ENCODE results near the gene ANO2.
"Not testable (repeated sequence)": the region's sequence is repeated elsewhere in the genome, so short reads cannot be mapped to it uniquely, and the experiment has no call there.

Gene ANO2

DNA sequence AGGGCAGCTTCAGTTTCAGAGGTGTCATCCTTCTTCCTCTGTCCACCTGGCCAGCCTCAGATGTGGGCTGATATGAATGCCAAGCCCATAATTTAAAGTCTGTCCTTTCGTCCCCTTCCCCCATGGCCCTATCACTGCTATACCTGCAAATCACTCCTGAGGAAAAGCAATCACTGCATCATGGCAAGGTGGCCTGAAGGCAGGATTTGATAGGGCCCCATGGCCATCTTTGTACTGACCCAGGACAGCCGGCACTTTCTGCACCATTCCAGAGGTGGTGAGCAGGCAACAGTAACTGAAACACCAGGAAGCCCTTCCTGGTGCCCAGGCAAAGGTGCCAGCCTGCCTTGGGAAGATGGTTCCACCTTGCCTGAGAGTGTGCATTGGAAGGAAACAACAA, 60.8 kb downstream of the ANO2 start:
- DNase-seq: no peak

DNA sequence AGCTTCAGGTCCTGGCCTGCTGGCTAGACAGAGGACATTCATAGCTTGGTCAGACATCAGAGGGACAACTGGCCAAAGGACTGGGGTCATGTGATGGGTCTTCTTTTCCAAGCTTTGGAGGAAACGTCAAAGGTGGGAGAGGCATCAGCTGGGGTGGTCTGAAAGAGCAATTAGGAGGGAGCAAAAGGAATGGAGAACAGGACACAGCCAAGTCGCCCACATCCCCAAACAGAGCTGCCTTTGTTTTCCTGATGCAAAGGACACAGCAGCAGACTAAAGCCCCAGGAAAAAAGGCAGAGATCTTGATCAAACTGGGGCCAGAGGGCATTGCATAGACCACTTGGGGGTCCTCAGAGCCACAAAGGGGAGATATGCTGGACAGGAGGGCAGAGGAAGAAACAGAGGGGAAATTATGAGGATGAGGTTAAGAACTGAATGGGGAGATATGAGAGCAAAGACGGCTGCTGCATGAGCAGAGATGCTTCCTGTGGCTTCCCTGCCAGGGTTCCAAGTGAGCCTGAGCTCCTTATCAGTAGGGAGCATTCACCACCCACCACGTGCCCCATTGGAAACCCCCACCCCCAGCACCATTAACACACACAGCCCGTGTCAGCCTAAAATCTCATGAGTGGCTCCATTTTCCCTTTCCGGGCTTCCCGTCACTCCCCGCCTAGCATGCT, 62.4 kb downstream of the ANO2 start:
- DNase-seq: no peak

DNA sequence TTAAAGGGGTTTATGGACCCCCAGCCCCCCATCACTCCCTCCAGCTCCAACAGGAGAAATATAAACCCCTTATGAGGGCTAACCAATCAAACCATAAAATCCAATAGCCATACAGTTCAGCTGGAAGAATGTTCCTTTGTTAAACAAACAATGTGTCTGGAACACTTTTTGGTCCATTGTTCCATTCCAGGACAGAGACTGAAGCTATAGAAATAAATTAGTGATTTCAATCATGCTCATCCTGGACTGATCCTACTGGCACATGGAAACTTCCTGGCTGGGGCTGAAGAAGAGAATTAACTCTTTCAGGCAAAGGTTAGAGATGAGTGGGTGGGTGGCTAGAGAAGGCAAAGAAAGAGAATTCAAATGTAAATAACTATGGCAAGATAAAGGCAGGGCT, 63.4 kb downstream of the ANO2 start:
- DNase-seq: no peak

DNA sequence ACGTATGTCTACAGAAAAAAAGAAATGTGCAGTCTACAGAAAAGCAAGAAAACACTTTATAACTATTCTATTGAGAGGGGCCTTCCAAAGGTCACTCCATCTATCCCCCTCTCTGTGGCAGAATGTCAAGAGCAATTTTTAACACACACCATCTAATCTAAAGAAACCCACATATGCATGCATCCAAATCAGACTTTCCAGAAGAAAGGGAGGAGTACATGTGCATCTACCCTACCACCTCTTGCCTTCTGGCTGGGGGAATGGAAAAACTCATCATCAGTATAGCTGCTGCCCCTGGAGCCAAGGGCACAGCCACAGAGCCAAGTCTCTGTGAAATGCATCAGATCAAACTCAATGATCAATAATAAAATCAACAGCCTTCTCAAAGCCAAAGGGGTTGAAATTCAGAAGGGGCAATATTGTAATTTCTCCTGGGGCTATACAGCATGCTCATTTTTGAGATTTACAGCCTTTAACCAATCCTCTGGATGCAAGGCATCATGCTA, 63.9 kb downstream of the ANO2 start:
- DNase-seq: no peak

- DNase-seq: no peak
These were observed 69.2 kb downstream of the ANO2 start for GRCh38 chr12:5875851-5876250.

GRCh38 chr12:5874514-5874913, 70.5 kb downstream of the ANO2 start:
- DNase-seq: no peak

DNA sequence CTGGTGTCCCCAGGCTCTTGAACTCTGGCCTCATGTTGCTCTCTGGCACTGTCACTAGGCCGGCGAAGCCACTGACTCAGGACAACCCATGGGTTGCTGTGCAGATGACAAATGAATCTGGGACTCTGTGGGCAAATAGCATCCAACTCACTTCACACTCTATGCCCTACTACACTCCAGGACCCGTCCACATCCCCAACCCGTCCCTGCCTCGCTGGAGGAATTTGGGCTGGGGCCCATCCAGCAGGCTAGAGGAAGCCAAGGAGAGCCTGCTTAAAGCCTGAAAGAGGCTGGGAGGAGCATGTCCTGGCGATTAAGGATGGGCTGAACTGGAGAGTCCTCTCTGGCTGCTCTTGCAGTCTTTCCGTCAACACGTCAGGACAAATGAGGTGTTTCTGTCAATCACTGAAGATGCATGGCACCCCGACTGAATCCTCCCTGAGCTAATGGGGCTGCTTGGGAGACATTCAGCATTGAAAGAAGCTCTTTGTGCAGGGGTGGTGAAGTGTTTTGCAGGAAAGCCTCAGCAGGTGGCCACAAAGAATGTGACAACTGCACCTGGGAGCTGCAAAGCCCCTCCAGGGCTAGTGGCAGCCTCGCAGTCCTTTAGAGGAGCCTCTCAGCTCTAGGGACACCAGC, 71.7 kb downstream of the ANO2 start:
- no peak for DNase-seq

DNA sequence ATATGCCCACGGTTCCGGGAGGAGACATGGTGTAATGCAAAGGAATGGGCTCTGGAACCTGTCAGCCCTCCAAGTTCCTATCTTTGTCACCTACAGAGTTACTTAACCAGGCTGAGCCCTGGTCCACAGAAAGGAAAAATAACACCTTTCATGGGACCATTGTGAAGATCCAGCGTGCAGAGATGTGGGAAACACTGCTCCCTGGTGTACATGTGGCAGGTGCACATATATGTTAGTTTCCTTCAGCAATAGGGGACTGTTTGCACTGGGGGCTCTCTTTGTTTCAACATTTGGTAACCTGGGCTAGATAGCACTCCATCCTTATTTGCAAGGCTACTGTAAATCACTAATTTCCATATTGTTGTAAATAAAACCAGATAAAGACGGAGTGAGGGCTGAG, 72.3 kb downstream of the ANO2 start:
- no peak for DNase-seq

DNA sequence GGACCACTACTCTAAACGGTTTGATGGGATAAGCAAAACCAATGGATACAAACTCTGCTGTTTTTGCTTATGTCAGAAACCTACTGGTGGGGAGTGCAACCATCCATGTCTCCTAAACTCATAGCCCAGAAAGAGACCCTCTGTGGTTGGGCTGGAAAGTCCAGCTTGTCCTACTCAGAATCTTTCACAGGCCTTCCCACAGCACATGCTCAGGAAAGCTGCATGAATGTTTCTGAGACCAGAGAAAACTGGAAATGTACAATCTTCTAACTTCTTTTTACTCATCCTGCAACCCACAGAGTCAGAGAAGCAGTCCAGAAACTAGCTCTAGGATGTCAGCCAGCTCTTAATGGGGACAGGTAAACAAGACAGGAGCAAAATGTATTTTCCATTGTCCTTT, 73.3 kb downstream of the ANO2 start:
- no peak for DNase-seq

GRCh38 chr12:5870183-5870582, 74.9 kb downstream of the ANO2 start:
- no peak for DNase-seq

- DNase-seq: no peak
These were observed 76.3 kb downstream of the ANO2 start for GRCh38 chr12:5868625-5869295.

- no peak for DNase-seq
These were observed 79.7 kb downstream of the ANO2 start for GRCh38 chr12:5865397-5865796.

DNA sequence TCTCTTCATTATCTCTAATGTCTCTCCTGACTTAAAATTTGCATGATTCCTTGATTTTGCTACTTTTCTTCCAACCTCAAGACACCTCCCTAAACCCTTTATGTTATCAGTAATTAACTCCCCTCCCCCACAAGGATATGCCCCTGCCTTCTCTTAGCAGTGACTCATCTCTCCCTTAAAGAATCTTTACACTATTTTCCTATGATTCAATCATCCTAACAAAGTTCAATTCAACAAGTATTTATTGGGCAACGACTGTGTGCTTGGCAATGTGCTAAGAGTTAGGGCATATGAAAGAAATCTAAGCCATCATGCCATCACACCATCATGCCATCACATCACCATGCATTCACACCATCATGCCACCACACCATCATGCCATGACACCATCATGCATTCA, 80.1 kb downstream of the ANO2 start:
- no peak for DNase-seq

DNA sequence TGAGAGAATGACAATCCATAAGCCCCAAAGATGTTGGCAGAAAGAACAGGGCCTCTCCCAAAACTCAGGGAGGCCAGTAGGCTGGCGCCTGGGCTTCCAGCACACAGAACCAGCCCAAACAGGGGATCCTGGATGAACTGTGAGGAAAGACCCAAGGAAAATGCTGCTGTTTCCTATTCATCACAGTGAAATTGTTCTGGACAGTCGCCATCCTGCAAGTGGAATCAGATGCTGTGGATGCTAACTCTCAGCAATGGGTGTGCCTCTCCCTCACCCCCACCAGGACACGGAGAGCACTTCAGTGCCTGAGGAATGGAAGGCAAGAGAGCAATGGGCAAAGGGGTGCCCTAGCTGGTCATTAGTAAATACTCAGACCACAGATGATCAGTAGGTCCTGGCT, 80.8 kb downstream of the ANO2 start:
- DNase-seq: no peak

DNA sequence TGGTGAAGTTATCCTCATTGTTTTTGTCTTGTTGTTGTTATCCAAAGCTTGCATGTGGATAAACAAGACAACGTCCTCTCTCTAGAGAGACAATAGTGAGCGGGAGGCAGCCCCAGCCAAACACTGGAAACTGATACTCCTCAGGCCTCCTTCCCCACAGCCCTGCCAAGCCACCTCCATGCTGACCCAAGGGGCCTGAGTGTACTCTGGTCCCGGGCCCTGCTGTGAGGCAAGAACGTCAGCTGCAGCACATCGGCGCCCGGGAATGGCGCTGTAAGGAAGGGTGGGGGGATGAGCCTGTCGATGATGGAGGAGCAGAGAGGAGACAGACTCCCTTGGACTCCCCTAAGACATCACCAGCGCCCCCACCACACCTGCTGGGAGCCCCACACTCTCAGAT, 83.6 kb downstream of the ANO2 start:
- DNase-seq: no peak

- DNase-seq: no peak
These were observed 88.4 kb downstream of the ANO2 start for GRCh38 chr12:5856692-5857091.

- DNase-seq: no peak
These were observed 98.1 kb downstream of the ANO2 start for GRCh38 chr12:5846950-5847349.

DNA sequence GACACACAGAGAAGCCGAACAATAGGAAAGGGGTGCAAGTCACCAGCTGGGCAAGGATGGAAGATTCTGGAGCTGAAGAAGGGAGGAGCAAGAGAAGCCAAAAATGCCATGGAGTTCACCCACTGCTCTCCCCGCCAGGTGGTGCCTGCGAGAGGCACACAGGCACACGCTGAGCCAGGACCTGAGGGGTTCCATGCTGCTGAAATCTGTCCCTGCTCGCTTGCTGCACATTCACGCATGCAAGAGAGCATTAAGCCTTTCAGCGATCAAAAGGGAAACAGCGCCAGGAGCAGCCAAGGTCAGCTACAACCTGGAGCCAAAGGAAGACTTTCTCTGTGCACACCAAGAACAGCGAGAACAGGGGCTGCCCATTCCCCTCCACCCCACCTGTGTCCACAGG, 104.1 kb downstream of the ANO2 start:
- DNase-seq: no peak

DNA sequence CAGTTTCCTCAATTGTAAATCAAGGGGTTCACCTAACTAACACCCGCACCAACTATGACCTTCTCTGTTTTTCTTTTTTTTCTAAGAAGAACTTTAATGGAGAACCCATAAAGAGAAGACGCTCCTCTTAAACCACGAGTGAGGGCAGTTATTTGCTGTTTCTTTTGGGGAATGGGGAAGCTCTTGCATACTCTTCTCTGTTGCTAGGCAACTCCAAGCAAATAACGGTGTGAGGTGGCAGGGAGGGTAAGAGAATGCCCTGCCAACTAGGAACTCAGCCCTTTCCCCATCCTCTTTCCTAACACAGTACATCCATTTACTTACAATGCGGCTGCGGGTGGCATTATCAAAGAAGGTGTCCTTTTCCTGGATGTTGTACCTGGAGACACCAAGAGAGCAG, 114.9 kb downstream of the ANO2 start:
- no peak for DNase-seq

GRCh38 chr12:5827591-5827990, 117.5 kb downstream of the ANO2 start:
- DNase-seq: no peak

DNA sequence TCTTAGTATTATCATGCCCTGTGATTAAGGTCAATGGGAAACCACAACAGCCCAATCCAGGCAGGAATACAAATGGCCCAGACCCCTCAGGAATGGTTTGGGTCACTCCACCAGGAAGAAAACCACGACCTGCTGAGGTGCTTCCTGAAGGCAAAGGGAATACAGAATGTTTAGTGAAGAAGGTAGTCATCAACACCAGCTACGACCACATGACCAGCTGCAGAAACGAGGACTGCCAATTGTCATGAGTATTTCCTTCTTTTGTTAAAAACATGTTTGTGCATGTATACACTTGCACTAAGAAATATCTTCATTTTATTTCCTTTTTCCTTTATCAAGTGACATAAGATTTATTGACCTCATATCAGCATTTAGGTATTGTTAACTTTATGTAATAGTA, 119.3 kb downstream of the ANO2 start:
- not testable (repeated sequence) for DNase-seq

- DNase-seq: not testable (repeated sequence)
These were observed 126.2 kb downstream of the ANO2 start for GRCh38 chr12:5818877-5819276.

DNA sequence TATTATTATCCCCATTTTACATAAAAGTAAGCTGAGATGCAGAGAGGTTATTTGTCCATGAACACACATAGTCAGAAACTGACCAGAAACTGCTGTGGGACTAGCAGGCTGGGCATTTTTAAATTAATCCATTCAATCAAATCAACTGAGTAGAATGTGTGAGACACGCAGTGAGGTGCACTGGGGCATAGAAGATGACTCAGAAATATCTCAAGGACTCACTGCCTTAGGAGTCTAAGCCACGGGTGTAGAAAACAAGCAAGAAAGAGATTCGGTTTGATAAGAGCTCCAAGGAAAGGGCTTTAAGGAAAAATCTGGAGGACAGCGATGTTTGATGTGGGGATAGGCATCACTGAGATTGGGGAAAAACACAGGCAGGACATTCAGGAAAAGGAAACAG, 127.8 kb downstream of the ANO2 start:
- DNase-seq: no peak

GRCh38 chr12:5809586-5809985, 135.5 kb downstream of the ANO2 start:
- DNase-seq: no peak
